22Rv1 (cell line): ENCODE results near the gene GABRD.

Source experiments
- ZFX ChIP-seq: fragments of 450-650 bp; IDR thresholded peaks from 2 replicates; pipeline ENCODE4 v1.6.1; 2017; ENCODE audit warnings: antibody characterized with exemption, borderline replicate concordance
- TF ChIP-seq, protein P1 (sequence below): fragments of 450-650 bp; IDR thresholded peaks from 2 replicates; pipeline ENCODE4 v1.5.1; 2017; ENCODE audit warnings: mild to moderate bottlenecking

DNA sequence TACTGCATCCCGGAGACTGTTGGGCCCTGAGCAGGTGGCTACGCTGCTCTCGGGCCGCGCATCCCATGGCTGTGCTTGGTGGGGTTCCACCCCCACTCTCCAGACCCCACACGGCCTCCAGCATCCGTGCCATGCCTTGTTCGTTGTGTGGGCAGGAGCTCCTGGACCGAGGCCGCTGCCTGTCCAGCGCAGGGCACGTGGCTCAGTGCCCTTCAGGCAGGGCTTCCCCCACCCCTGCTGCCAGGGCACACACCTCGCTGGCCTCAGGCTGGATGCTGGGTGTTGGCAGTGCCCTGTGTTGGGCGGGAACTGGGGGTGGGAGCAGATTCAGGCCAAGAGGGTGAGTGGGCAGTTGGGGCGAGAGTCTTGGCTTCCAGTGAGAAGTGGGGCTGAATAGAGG, 40.9 kb downstream of the GABRD start:
- TF ChIP-seq, protein P1, sequence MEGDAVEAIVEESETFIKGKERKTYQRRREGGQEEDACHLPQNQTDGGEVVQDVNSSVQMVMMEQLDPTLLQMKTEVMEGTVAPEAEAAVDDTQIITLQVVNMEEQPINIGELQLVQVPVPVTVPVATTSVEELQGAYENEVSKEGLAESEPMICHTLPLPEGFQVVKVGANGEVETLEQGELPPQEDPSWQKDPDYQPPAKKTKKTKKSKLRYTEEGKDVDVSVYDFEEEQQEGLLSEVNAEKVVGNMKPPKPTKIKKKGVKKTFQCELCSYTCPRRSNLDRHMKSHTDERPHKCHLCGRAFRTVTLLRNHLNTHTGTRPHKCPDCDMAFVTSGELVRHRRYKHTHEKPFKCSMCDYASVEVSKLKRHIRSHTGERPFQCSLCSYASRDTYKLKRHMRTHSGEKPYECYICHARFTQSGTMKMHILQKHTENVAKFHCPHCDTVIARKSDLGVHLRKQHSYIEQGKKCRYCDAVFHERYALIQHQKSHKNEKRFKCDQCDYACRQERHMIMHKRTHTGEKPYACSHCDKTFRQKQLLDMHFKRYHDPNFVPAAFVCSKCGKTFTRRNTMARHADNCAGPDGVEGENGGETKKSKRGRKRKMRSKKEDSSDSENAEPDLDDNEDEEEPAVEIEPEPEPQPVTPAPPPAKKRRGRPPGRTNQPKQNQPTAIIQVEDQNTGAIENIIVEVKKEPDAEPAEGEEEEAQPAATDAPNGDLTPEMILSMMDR, result no peak
- no peak for TF ChIP-seq ZFX
